Psoas muscle (tissue), 8 donors: ENCODE measurements around the gene TRIM60. TPM values are rescaled to one million over a fixed set of nuclear protein-coding genes. Genes with fewer than 3 reads are reported as not detected.
"Not testable (repeated sequence)": the region's sequence is repeated elsewhere in the genome, so short reads cannot be mapped to it uniquely, and the experiment has no call there.

Experiments used
- ATAC-seq, 4 donors: fragments of 200-7000 bp; cut with Tn5 transposase; one replicate each; pipeline ENCODE4 v1.9.1; 2020; ENCODE audit warnings: moderate library complexity in 3 of 4, mild to moderate bottlenecking in 2 of 4
- DNase-seq, 2 donors: peaks; one replicate each; pipeline ENCODE4 v3.0.0-alpha.2; 2020
- H3K27ac ChIP-seq: fragments of 200-600 bp; one replicate; pipeline ENCODE4 v1.8.0; 2022
- H3K27me3 ChIP-seq, 3 donors: fragments of 200-600 bp in 1 of 3; one replicate each; pipeline versions ENCODE4 v1.6.1 to v1.8.0; 2013 to 2022; ENCODE audit warnings: low read length in 2 of 3, mild to moderate bottlenecking in 2 of 3, moderate library complexity in 1 of 3; ENCODE audit not compliant: insufficient read depth in 3 of 3
- H3K36me3 ChIP-seq, 2 donors: fragments of 200-600 bp in 1 of 2; one replicate each; pipeline versions ENCODE4 v1.6.1 to v1.8.0; 2013 to 2022; ENCODE audit warnings: low read depth in 1 of 2, mild to moderate bottlenecking in 1 of 2, moderate library complexity in 1 of 2; ENCODE audit not compliant: insufficient read depth in 1 of 2
- H3K4me1 ChIP-seq: fragments of 200-600 bp; one replicate; pipeline ENCODE4 v1.8.0; 2022
- H3K4me3 ChIP-seq: fragments of 200-600 bp; one replicate; pipeline ENCODE4 v1.8.0; 2022; ENCODE audit warnings: mild to moderate bottlenecking
- H3K9me3 ChIP-seq: fragments of 200-600 bp; one replicate; pipeline ENCODE4 v1.8.0; 2022
- CTCF ChIP-seq: fragments of 200-600 bp; IDR thresholded peaks from one replicate; pipeline ENCODE4 v1.8.0; 2022; ENCODE audit warnings: antibody characterized with exemption
- WGBS, 3 donors: extraction: QIAGEN DNeasy Blood & Tissue Kit; methylation state at CpG; one replicate each; pipeline versions ENCODE4 v1.1.6 to v1.1.7; 2013; 5-methylcytosine and 5-hydroxymethylcytosine counted together
- intact Hi-C, 2 donors: fragments of 100-400 bp; cut with DNase I; formaldehyde crosslinking; loops; one replicate each; pipeline versions ENCODE4 v1.11.0 to v1.14.2; 2022
- polyA plus RNA-seq, 3 donors: library from polyadenylated mRNA; stranded (reverse); fragments of 200-250 nt; gene quantifications; one replicate each; pipeline ENCODE4 v1.2.3, GENCODE V29; 2013
- total RNA-seq, 4 donors: library from RNA; stranded (reverse); fragmentation: NEBNext Ultra II Directional in 2 of 4; extraction: Animal tissue kit (Norgen Biotek cat#: 25700) in 2 of 4; gene quantifications; one replicate each; pipeline versions ENCODE4 v1.2.1 to v1.2.4, GENCODE V29; 2021 to 2023
- donor health status: healthy with polysubstance abuse.
- donor health status: DM: no; HTN: no; CAD: no; lungs with moderate emphysema.
- donor health status: Bipolar disorder and iron deficiency.
- donor health status: healthy.
- donor health status: DM: yes; HTN: yes; CAD: no.
- donor health status: DM: no; HTN: no; CAD: no.
- donor health status: DM: no; HTN: no; CAD: no.
- donor health status: DM: yes; HTN: yes; CAD: no.

Gene TRIM60
- total and polyA plus RNA-seq, 7 donors = not detected

- WGBS, 3 donors = 79 to 81% (median 80%) methylated on average over 6 of the region's 6 CpGs
- DNase-seq (no peak), ATAC-seq (no peak)
- H3K36me3 ChIP-seq = no peaks in the 10 kb centered on the region
- H3K4me1 ChIP-seq = no peaks in the 10 kb centered on the region
- no peaks in the 10 kb centered on the region for H3K27me3 ChIP-seq
- no peaks in the 10 kb centered on the region for H3K9me3 ChIP-seq
- no peak overlapping the region for H3K4me3 ChIP-seq
- intact Hi-C loops = no loop called here
- TF ChIP-seq CTCF = no peak
- H3K27ac ChIP-seq = no peak overlapping the region
Observed at GRCh38 chr4:164997941-164998340, 33.9 kb upstream of the TRIM60 start.

- H3K4me3 ChIP-seq, H3K36me3 ChIP-seq, H3K27me3 ChIP-seq, H3K4me1 ChIP-seq, H3K9me3 ChIP-seq, ATAC-seq, H3K27ac ChIP-seq, intact Hi-C loops, DNase-seq: not testable (repeated sequence)
- WGBS, 3 donors = 69 to 83% (median 77%) methylated on average over 2 of the region's 2 CpGs
Observed at GRCh38 chr4:164998526-164999080, 33.2 kb upstream of the TRIM60 start.

GRCh38 chr4:165001957-165002356, 29.8 kb upstream of the TRIM60 start:
- DNase-seq, intact Hi-C loops, H3K36me3 ChIP-seq, H3K27ac ChIP-seq, H3K9me3 ChIP-seq, H3K4me1 ChIP-seq, H3K4me3 ChIP-seq, ATAC-seq, H3K27me3 ChIP-seq: not testable (repeated sequence)
- 38 to 73% (median 60%) methylated on average over 3 to 4 of the region's 4 CpGs for WGBS, 3 donors

- intact Hi-C loops = no loop called here
- no peaks in the 10 kb centered on the region for H3K9me3 ChIP-seq
- H3K27ac ChIP-seq = no peak overlapping the region
- 67 to 84% (median 80%) methylated on average over 6 of the region's 6 CpGs for WGBS, 3 donors
- H3K4me1 ChIP-seq = no peaks in the 10 kb centered on the region
- ATAC-seq (no peak), DNase-seq (no peak)
- no peak for TF ChIP-seq CTCF
- no peak overlapping the region for H3K4me3 ChIP-seq
- no peaks in the 10 kb centered on the region for H3K27me3 ChIP-seq
- H3K36me3 ChIP-seq = no peaks in the 10 kb centered on the region
Observed at GRCh38 chr4:165005352-165005925, 26.4 kb upstream of the TRIM60 start.

- intact Hi-C loops = no loop called here
- no peaks in the 10 kb centered on the region for H3K4me1 ChIP-seq
- no peaks in the 10 kb centered on the region for H3K27me3 ChIP-seq
- WGBS, 3 donors = 65 to 78% (median 75%) methylated on average over 9 of the region's 9 CpGs
- DNase-seq = no peak
- H3K4me3 ChIP-seq = no peak overlapping the region
- H3K9me3 ChIP-seq = no peaks in the 10 kb centered on the region
- no peaks in the 10 kb centered on the region for H3K36me3 ChIP-seq
- no peak overlapping the region for H3K27ac ChIP-seq
- ATAC-seq = no peak
- no peak for TF ChIP-seq CTCF
Observed at GRCh38 chr4:165006456-165006855, 25.3 kb upstream of the TRIM60 start.

- WGBS, 3 donors = 79 to 85% (median 83%) methylated on average over 5 of the region's 5 CpGs
- ATAC-seq (no peak), DNase-seq (no peak)
- H3K4me3 ChIP-seq = no peak overlapping the region
- no peaks in the 10 kb centered on the region for H3K27me3 ChIP-seq
- intact Hi-C loops = no loop called here
- no peaks in the 10 kb centered on the region for H3K4me1 ChIP-seq
- TF ChIP-seq CTCF = no peak
- no peaks in the 10 kb centered on the region for H3K9me3 ChIP-seq
- no peak overlapping the region for H3K27ac ChIP-seq
- H3K36me3 ChIP-seq = no peaks in the 10 kb centered on the region
Observed at GRCh38 chr4:165006886-165007285, 24.9 kb upstream of the TRIM60 start.
